SK-N-SH (cell line): Measurements from ENCODE around the gene LRRC25. TPM values are rescaled to one million over a fixed set of nuclear protein-coding genes. Genes with fewer than 3 reads are reported as not detected.

Source experiments
- CTCF ChIA-PET: fragments of 300-600, 350-600 bp; formaldehyde crosslinking; extraction: SDS; loops from one replicate; lab custom pipeline; 2021; lab: Yijun Ruan, JAX
- POLR2A ChIA-PET: fragments of 350-600 bp; sonication (Branson Sonifier 250); formaldehyde crosslinking; extraction: SDS; loops from one replicate; lab custom pipeline; 2020; ENCODE audit warnings: antibody characterized with exemption, inconsistent platforms; lab: Yijun Ruan, JAX
- DNase-seq: peaks from one replicate; pipeline ENCODE4 v3.0.0; 2012
- H2AFZ ChIP-seq: fragments of 200-600 bp; sonication (generic); 2 replicates; pipeline ENCODE4 v1.8.1; 2016; ENCODE audit warnings: antibody characterized with exemption, mild to moderate bottlenecking, low read depth
- H3F3A ChIP-seq: fragments of 200-600 bp; sonication (generic); replicated peaks from 2 replicates; pipeline ENCODE3; 2016; ENCODE audit warnings: antibody characterized with exemption, mild to moderate bottlenecking; ENCODE audit not compliant: insufficient read depth
- H3K27ac ChIP-seq, 2 experiments: fragments of 200-500 bp in 1 of 2; fragments of 200-600 bp in 1 of 2; sonication (Bioruptor generic) in 1 of 2; sonication (generic), shearing (Covaris generic) in 1 of 2; 2 replicates each; pipeline versions ENCODE4 v1.5.1 to v1.6.1; 2014 to 2016; ENCODE audit warnings: low read depth in 2 of 2, inconsistent platforms in 1 of 2, low read length in 1 of 2, mild to moderate bottlenecking in 1 of 2, mixed read lengths in 1 of 2
- H3K27me3 ChIP-seq: fragments of 200-600 bp; sonication (generic), shearing (Covaris generic); 2 replicates; pipeline ENCODE4 v1.6.1; 2016; ENCODE audit warnings: mixed run types; ENCODE audit not compliant: insufficient read depth
- H3K36me3 ChIP-seq, 2 experiments: fragments of 200-500 bp in 1 of 2; fragments of 200-600 bp in 1 of 2; sonication (Bioruptor generic) in 1 of 2; sonication (generic) in 1 of 2; replicated peaks in 1 of 2; 2 replicates each; pipeline versions ENCODE3 to v1.5.1; 2014 to 2016; ENCODE audit warnings: low read length in 1 of 2, mild to moderate bottlenecking in 1 of 2; ENCODE audit not compliant: insufficient read depth in 2 of 2, control insufficient read depth in 1 of 2
- H3K4me1 ChIP-seq, 2 experiments: fragments of 200-500 bp in 1 of 2; fragments of 200-600 bp in 1 of 2; sonication (Bioruptor generic) in 1 of 2; sonication (generic), shearing (Covaris generic) in 1 of 2; 2 replicates each; pipeline versions ENCODE4 v1.5.1 to v1.6.1; 2014 to 2016; ENCODE audit warnings: low read depth in 1 of 2, low read length in 1 of 2, mixed run types in 1 of 2; ENCODE audit not compliant: insufficient read depth in 2 of 2, control insufficient read depth in 1 of 2
- H3K4me2 ChIP-seq: fragments of 200-600 bp; sonication (generic), shearing (Covaris generic); 2 replicates; pipeline ENCODE4 v1.6.1; 2017; ENCODE audit warnings: mixed run types
- H3K4me3 ChIP-seq, 2 experiments: fragments of 200-500 bp in 1 of 2; fragments of 200-600 bp in 1 of 2; sonication (Bioruptor generic) in 1 of 2; sonication (generic), shearing (Covaris generic) in 1 of 2; 2 replicates each; pipeline versions ENCODE4 v1.5.1 to v1.8.1; 2014 to 2016; ENCODE audit warnings: low read depth in 2 of 2, inconsistent platforms in 1 of 2, low read length in 1 of 2, mild to moderate bottlenecking in 1 of 2, mixed read lengths in 1 of 2, moderate library complexity in 1 of 2
- H3K79me2 ChIP-seq: fragments of 200-600 bp; sonication (generic); 2 replicates; pipeline ENCODE4 v1.8.1; 2017; ENCODE audit warnings: mild to moderate bottlenecking; ENCODE audit not compliant: insufficient read depth
- H3K9ac ChIP-seq: fragments of 200-600 bp; sonication (generic); 2 replicates; pipeline ENCODE4 v1.6.1; 2017; ENCODE audit warnings: mixed run types
- H3K9me2 ChIP-seq: fragments of 200-600 bp; sonication (generic); 2 replicates; pipeline ENCODE4 v1.6.1; 2017; ENCODE audit warnings: mixed run types
- H3K9me3 ChIP-seq: fragments of 200-600 bp; sonication (generic); 2 replicates; pipeline ENCODE4 v1.6.1; 2017; ENCODE audit warnings: mixed run types, mild to moderate bottlenecking, moderate library complexity
- H4K20me1 ChIP-seq: fragments of 200-600 bp; sonication (generic); 2 replicates; pipeline ENCODE4 v1.6.1; 2017; ENCODE audit warnings: mild to moderate bottlenecking, mixed run types; ENCODE audit not compliant: insufficient read depth
- EZH2phosphoT487 ChIP-seq: fragments of 200-600 bp; sonication (generic); IDR thresholded peaks from 2 replicates; pipeline ENCODE4 v1.6.1; 2017; ENCODE audit warnings: low read depth, mixed run types, mild to moderate bottlenecking, antibody characterized with exemption, moderate library complexity, borderline replicate concordance
- GABPA ChIP-seq: IDR thresholded peaks from 2 replicates; pipeline ENCODE4 v1.4.0; 2012; ENCODE audit warnings: low read depth, mild to moderate bottlenecking
- JUND ChIP-seq: IDR thresholded peaks from 2 replicates; pipeline ENCODE4 v1.4.0; 2012
- MEF2A ChIP-seq: IDR thresholded peaks from 2 replicates; pipeline ENCODE4 v1.4.0; 2012; ENCODE audit warnings: low read depth, borderline replicate concordance
- MXI1 ChIP-seq: IDR thresholded peaks from 2 replicates; pipeline ENCODE4 v1.6.1; 2012; ENCODE audit warnings: mild to moderate bottlenecking, low read depth, low read length, improper control_type of control experiment
- NFIC ChIP-seq: IDR thresholded peaks from 2 replicates; pipeline ENCODE4 v1.4.0; 2012; ENCODE audit warnings: borderline replicate concordance
- NRF1 ChIP-seq: IDR thresholded peaks from 2 replicates; pipeline ENCODE4 v1.6.1; 2012; ENCODE audit warnings: low read depth, mild to moderate bottlenecking, low read length
- POLR2AphosphoS5 ChIP-seq: IDR thresholded peaks from 2 replicates; pipeline ENCODE4 v1.6.1; 2012; ENCODE audit warnings: low read depth, low read length
- RCOR1 ChIP-seq: fragments of 150-350 bp; IDR thresholded peaks from 2 replicates; pipeline ENCODE4 v1.6.1; 2017; ENCODE audit warnings: antibody characterized with exemption, low read length
- USF2 ChIP-seq: fragments of 150-350 bp; IDR thresholded peaks from 2 replicates; pipeline ENCODE4 v1.6.1; 2017; ENCODE audit warnings: antibody characterized with exemption, low read length, low read depth, borderline replicate concordance
- YY1 ChIP-seq: IDR thresholded peaks from 2 replicates; pipeline ENCODE4 v1.4.0; 2012; ENCODE audit warnings: low read depth, mild to moderate bottlenecking
- WGBS: methylation state at CpG from one replicate; pipeline ENCODE4 v1.1.6; 2017; ENCODE audit warnings: low lambda C conversion rate; 5-methylcytosine and 5-hydroxymethylcytosine counted together
- polyA plus RNA-seq, 3 experiments: library from polyadenylated mRNA; depleted of rRNA; stranded (reverse); fragments of >200 nt; gene quantifications; 2 replicates each; pipeline ENCODE4 v1.2.3, GENCODE V29; 2012
- TF ChIP-seq, protein P1 (sequence below): fragments of 200-600 bp; sonication (generic); IDR thresholded peaks from 2 replicates; pipeline ENCODE4 v1.6.1; 2017; ENCODE audit warnings: antibody characterized with exemption, mild to moderate bottlenecking, moderate library complexity
- TF ChIP-seq, protein P2 (sequence below): IDR thresholded peaks from 2 replicates; pipeline ENCODE4 v1.4.0; 2012; ENCODE audit warnings: low read depth, borderline replicate concordance

Gene LRRC25
- polyA plus RNA-seq, 1 of the 3 experiments (the other 2 are of a cell fraction), result not detected

GRCh38 chr19:18373407-18373891, 24.0 kb downstream of the LRRC25 start:
- peak overlapping the region; percentile 87 to 92 for H3K27ac ChIP-seq
- H3K9ac ChIP-seq, result peak overlapping the region; percentile 49
- no peaks in the 10 kb centered on the region for H3K9me3 ChIP-seq
- no peak overlapping the region for H3K4me3 ChIP-seq
- TF ChIP-seq NRF1 (no peak), YY1 (no peak), MEF2A (no peak), JUND (no peak), NFIC (no peak), EZH2phosphoT487 (no peak), GABPA (no peak), POLR2AphosphoS5 (no peak), MXI1 (no peak), USF2 (no peak)
- TF ChIP-seq, protein P1, sequence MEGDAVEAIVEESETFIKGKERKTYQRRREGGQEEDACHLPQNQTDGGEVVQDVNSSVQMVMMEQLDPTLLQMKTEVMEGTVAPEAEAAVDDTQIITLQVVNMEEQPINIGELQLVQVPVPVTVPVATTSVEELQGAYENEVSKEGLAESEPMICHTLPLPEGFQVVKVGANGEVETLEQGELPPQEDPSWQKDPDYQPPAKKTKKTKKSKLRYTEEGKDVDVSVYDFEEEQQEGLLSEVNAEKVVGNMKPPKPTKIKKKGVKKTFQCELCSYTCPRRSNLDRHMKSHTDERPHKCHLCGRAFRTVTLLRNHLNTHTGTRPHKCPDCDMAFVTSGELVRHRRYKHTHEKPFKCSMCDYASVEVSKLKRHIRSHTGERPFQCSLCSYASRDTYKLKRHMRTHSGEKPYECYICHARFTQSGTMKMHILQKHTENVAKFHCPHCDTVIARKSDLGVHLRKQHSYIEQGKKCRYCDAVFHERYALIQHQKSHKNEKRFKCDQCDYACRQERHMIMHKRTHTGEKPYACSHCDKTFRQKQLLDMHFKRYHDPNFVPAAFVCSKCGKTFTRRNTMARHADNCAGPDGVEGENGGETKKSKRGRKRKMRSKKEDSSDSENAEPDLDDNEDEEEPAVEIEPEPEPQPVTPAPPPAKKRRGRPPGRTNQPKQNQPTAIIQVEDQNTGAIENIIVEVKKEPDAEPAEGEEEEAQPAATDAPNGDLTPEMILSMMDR, result no peak
- TF ChIP-seq, protein P2, sequence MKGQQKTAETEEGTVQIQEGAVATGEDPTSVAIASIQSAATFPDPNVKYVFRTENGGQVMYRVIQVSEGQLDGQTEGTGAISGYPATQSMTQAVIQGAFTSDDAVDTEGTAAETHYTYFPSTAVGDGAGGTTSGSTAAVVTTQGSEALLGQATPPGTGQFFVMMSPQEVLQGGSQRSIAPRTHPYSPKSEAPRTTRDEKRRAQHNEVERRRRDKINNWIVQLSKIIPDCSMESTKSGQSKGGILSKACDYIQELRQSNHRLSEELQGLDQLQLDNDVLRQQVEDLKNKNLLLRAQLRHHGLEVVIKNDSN, result no peak
- no peaks in the 10 kb centered on the region for H4K20me1 ChIP-seq
- H3K36me3 ChIP-seq, result no peaks in the 10 kb centered on the region
- H3K4me2 ChIP-seq, result 0 out of 2 replicates have a peak overlapping the region, but pooled peaks have one; percentile 11
- POLR2A ChIA-PET, result no interaction called here
- CTCF ChIA-PET, result interaction anchor here (1.3 to 1.6 kb wide), 3 partner anchors 13 to 38 kb away, joined by 4 to 6 read pairs (median 6); partner anchors contain the start of gene GDF15
- 81% methylated on average over 4 of the region's 4 CpGs for WGBS
- H2AFZ ChIP-seq, result peak overlapping the region; percentile 2; the same call in 1 of the 2 replicates
- no peaks in the 10 kb centered on the region for H3K79me2 ChIP-seq
- no peaks in the 10 kb centered on the region for H3K27me3 ChIP-seq
- no peaks in the 10 kb centered on the region for H3K9me2 ChIP-seq
- H3K4me1 ChIP-seq, result peaks cover 11 to 14% of the 10 kb centered on the region in 2 experiments; a peak in 2 of 4 replicates
- H3F3A ChIP-seq, result peaks cover 40% of the 10 kb centered on the region
- DNase-seq, result no peak

GRCh38 chr19:18368504-18369222, 28.8 kb downstream of the LRRC25 start:
- Histone ChIP-seq H4K20me1 (no peaks in the 10 kb centered on the region), H3K27me3 (no peaks in the 10 kb centered on the region), H3K9me3 (no peaks in the 10 kb centered on the region), H3K9ac (no peak overlapping the region), H3F3A (peaks cover 22% of the 10 kb centered on the region), H3K27ac (peak overlapping the region in 1 of 2 experiments; percentile 12; a peak in 1 of 4 replicates), H3K4me1 (peaks cover 17 to 21% of the 10 kb centered on the region in 2 experiments; a peak in 3 of 4 replicates), H3K9me2 (no peaks in the 10 kb centered on the region), H3K4me3 (no peak overlapping the region), H3K36me3 (peaks cover 0 to 9% of the 10 kb centered on the region in 2 experiments), H3K79me2 (no peaks in the 10 kb centered on the region), H3K4me2 (no peak overlapping the region), H2AFZ (no peak overlapping the region)
- ChIA-PET CTCF (interaction anchor here (0.6 to 2.2 kb wide), 4 partner anchors 20 to 90 kb away, joined by 3 to 15 read pairs (median 4); no protein-coding TSS in a partner anchor), POLR2A (interaction anchor here (0.6 kb wide), 1 partner anchor 60 kb away, joined by 3 read pairs; no protein-coding TSS in a partner anchor)
- DNase-seq, result no peak
- TF ChIP-seq NFIC (no peak), RCOR1 (no peak)
- 94% methylated on average over 14 of the region's 15 CpGs for WGBS
